MM.1S (cell line): ENCODE results near the gene ATP2B2.

Experiments
- DNase-seq: peaks from one replicate; pipeline ENCODE4 v3.0.0-alpha.2; 2015
- H2AFZ ChIP-seq: fragments of 300-600 bp; sonication (generic); 2 replicates; pipeline ENCODE4 v1.6.0; 2016; ENCODE audit warnings: antibody characterized with exemption, low read length
- H3F3A ChIP-seq: fragments of 300-600 bp; sonication (generic); 2 replicates; pipeline ENCODE4 v1.6.1; 2016; ENCODE audit warnings: mild to moderate bottlenecking, antibody characterized with exemption, low read length, moderate library complexity, mixed read lengths; ENCODE audit not compliant: insufficient read depth
- H3K27ac ChIP-seq: fragments of 300-600 bp; sonication (generic); 2 replicates; pipeline ENCODE4 v1.5.1; 2016; ENCODE audit warnings: mild to moderate bottlenecking, low read length
- H3K27me3 ChIP-seq: fragments of 300-600 bp; sonication (generic); replicated peaks from 2 replicates; pipeline ENCODE4 v1.6.0; 2016; ENCODE audit warnings: low read length; ENCODE audit not compliant: insufficient read depth
- H3K36me3 ChIP-seq: fragments of 300-600 bp; sonication (generic); replicated peaks from 2 replicates; pipeline ENCODE4 v1.6.1; 2016; ENCODE audit warnings: mild to moderate bottlenecking, low read length, mixed read lengths; ENCODE audit not compliant: insufficient read depth
- H3K4me1 ChIP-seq: fragments of 300-600 bp; sonication (generic); 2 replicates; pipeline ENCODE4 v1.6.1; 2016; ENCODE audit warnings: low read length, mixed read lengths
- H3K4me2 ChIP-seq: fragments of 300-600 bp; sonication (generic); 2 replicates; pipeline ENCODE4 v1.6.0; 2016; ENCODE audit warnings: low read depth, low read length
- H3K4me3 ChIP-seq: fragments of 300-600 bp; sonication (generic); 2 replicates; pipeline ENCODE4 v1.5.1; 2016; ENCODE audit warnings: low read length, mixed read lengths
- H3K79me2 ChIP-seq: fragments of 300-600 bp; sonication (generic); 2 replicates; pipeline ENCODE4 v1.6.1; 2016; ENCODE audit warnings: mixed run types, low read length, mixed read lengths
- H3K9ac ChIP-seq: fragments of 300-600 bp; sonication (generic); 2 replicates; pipeline ENCODE4 v1.6.1; 2016; ENCODE audit warnings: low read length, mixed read lengths
- H3K9me2 ChIP-seq: fragments of 300-600 bp; sonication (generic); replicated peaks from 2 replicates; pipeline ENCODE4 v1.6.1; 2016; ENCODE audit warnings: mild to moderate bottlenecking, low read length, mixed read lengths; ENCODE audit not compliant: insufficient read depth
- H3K9me3 ChIP-seq: fragments of 300-600 bp; sonication (generic); replicated peaks from 2 replicates; pipeline ENCODE4 v1.6.1; 2016; ENCODE audit warnings: mild to moderate bottlenecking, low read length, mixed read lengths; ENCODE audit not compliant: insufficient read depth
- H4K20me1 ChIP-seq: fragments of 300-600 bp; sonication (generic); 2 replicates; pipeline ENCODE4 v1.6.1; 2016; ENCODE audit warnings: mild to moderate bottlenecking, low read length, moderate library complexity, mixed read lengths; ENCODE audit not compliant: insufficient read depth
- EZH2 ChIP-seq: fragments of 300-600 bp; sonication (generic); optimal IDR thresholded peaks from 2 replicates; pipeline ENCODE3; 2017; ENCODE audit warnings: low read depth, mild to moderate bottlenecking, antibody characterized with exemption, low read length, mixed read lengths
- EZH2phosphoT487 ChIP-seq: fragments of 300-600 bp; sonication (generic); IDR thresholded peaks from 2 replicates; pipeline ENCODE4 v1.6.1; 2018; ENCODE audit warnings: antibody characterized with exemption, low read length
- TF ChIP-seq, protein P1 (sequence below): fragments of 300-600 bp; sonication (generic); IDR thresholded peaks from 2 replicates; pipeline ENCODE4 v1.5.1; 2016; ENCODE audit warnings: antibody characterized with exemption, low read length, mixed read lengths

ATP2B2 gene

GRCh38 chr3:10470120-10471053, 35.0 kb downstream of the ATP2B2 start:
- Histone ChIP-seq H3K9me3 (no peaks in the 10 kb centered on the region), H3K4me3 (no peak overlapping the region), H3K79me2 (no peaks in the 10 kb centered on the region), H3K9me2 (no peaks in the 10 kb centered on the region), H3K36me3 (no peaks in the 10 kb centered on the region), H3K27ac (no peak overlapping the region), H3K27me3 (peaks cover 11% of the 10 kb centered on the region; the same call in 1 of the 2 replicates), H3F3A (no peaks in the 10 kb centered on the region), H2AFZ (no peak overlapping the region), H3K9ac (no peak overlapping the region), H3K4me2 (no peak overlapping the region), H3K4me1 (no peaks in the 10 kb centered on the region; the same call in 1 of the 2 replicates), H4K20me1 (no peaks in the 10 kb centered on the region)
- TF ChIP-seq EZH2phosphoT487 (no peak), EZH2 (no peak)
- TF ChIP-seq, protein P1, sequence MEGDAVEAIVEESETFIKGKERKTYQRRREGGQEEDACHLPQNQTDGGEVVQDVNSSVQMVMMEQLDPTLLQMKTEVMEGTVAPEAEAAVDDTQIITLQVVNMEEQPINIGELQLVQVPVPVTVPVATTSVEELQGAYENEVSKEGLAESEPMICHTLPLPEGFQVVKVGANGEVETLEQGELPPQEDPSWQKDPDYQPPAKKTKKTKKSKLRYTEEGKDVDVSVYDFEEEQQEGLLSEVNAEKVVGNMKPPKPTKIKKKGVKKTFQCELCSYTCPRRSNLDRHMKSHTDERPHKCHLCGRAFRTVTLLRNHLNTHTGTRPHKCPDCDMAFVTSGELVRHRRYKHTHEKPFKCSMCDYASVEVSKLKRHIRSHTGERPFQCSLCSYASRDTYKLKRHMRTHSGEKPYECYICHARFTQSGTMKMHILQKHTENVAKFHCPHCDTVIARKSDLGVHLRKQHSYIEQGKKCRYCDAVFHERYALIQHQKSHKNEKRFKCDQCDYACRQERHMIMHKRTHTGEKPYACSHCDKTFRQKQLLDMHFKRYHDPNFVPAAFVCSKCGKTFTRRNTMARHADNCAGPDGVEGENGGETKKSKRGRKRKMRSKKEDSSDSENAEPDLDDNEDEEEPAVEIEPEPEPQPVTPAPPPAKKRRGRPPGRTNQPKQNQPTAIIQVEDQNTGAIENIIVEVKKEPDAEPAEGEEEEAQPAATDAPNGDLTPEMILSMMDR: no peak
- DNase-seq: no peak

DNA sequence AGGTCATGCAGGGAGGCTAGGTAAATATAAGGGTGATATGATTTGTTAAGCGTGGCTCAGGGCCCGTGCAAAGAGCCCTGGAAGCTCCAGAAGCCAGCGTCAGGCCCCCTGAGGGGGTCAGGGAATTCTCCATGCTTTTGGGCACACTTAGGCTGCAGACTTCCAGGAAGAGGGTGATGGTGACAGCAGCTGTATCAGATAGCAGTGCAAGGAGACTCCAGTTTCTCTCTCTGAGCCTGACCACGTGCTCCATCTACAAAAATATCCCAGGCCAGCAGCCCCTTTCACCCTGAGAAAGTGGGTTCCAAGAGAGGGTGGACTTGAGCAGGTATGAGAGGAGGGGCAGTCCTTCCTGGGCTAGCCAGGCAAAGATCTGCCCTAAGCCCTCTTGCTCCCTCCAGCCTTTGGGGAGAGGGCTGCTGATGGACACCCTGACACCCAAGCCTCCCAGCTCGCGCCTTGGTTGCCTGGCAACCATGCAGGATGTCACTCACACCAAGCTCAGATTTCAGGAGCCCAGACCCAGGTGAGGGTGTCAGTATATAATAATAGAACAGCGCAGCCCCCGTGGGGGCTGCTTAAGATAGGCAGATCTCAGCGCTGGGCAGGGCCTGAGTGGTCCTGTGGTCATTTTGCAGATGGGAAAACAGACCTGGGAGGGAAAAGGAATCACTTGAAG, 35.8 kb downstream of the ATP2B2 start:
- no peaks in the 10 kb centered on the region for H4K20me1 ChIP-seq
- H2AFZ ChIP-seq: no peak overlapping the region
- no peak overlapping the region for H3K4me2 ChIP-seq
- H3F3A ChIP-seq: no peaks in the 10 kb centered on the region
- no peak for DNase-seq
- no peak overlapping the region for H3K4me3 ChIP-seq
- H3K9me3 ChIP-seq: no peaks in the 10 kb centered on the region
- no peaks in the 10 kb centered on the region for H3K79me2 ChIP-seq
- peaks cover 11% of the 10 kb centered on the region; the same call in 1 of the 2 replicates for H3K27me3 ChIP-seq
- H3K9ac ChIP-seq: no peak overlapping the region
- no peaks in the 10 kb centered on the region for H3K36me3 ChIP-seq
- no peaks in the 10 kb centered on the region; the same call in 1 of the 2 replicates for H3K4me1 ChIP-seq
- no peak overlapping the region for H3K27ac ChIP-seq
- H3K9me2 ChIP-seq: no peaks in the 10 kb centered on the region
- TF ChIP-seq, protein P1: no peak
- TF ChIP-seq EZH2phosphoT487: no peak
- TF ChIP-seq EZH2: no peak

- DNase-seq: no peak
- Histone ChIP-seq H3K4me3 (no peak overlapping the region), H3K9me3 (no peaks in the 10 kb centered on the region), H4K20me1 (no peaks in the 10 kb centered on the region), H3K27ac (no peak overlapping the region), H3K9ac (no peak overlapping the region), H3K4me1 (no peaks in the 10 kb centered on the region), H3K27me3 (peaks cover 11% of the 10 kb centered on the region; the same call in 1 of the 2 replicates), H3K79me2 (no peaks in the 10 kb centered on the region), H3K36me3 (no peaks in the 10 kb centered on the region), H3K9me2 (no peaks in the 10 kb centered on the region), H3F3A (no peaks in the 10 kb centered on the region), H2AFZ (no peak overlapping the region), H3K4me2 (no peak overlapping the region)
- TF ChIP-seq EZH2phosphoT487 (no peak), EZH2 (no peak)
- TF ChIP-seq, protein P1: no peak
Measured at GRCh38 chr3:10468613-10469354, 36.6 kb downstream of the ATP2B2 start.
